ENCODE results near the gene OTOF. TPM values are rescaled to one million over a fixed set of nuclear protein-coding genes. Genes with fewer than 3 reads are reported as not detected.

The OTOF gene
- total and polyA plus RNA-seq, 9 of the 15 experiments (the other 6 are each of a cell fraction or from before 2014, with no cell fraction given) = 0.03 to 0.11 (median 0.06) TPM; not detected in 5

- Histone ChIP-seq H4K20me1 (replicated peaks; ENCODE audit: control insufficient read depth, insufficient read depth, low read length) (no peaks in the 10 kb centered on the region), H3K27ac (ENCODE audit: extremely low read depth, low read depth, low read length) (no peak overlapping the region), H3K27me3 (ENCODE audit: control insufficient read depth in 2 of 2, insufficient read depth in 2 of 2, low read length in 2 of 2) (peaks cover 0 to 20% of the 10 kb centered on the region in 2 experiments; a peak in 3 of 5 replicates), H3K9ac (ENCODE audit: insufficient read depth in 1 of 2, low read depth in 2 of 2, low read length in 2 of 2) (no peak overlapping the region; a peak in 2 of 4 replicates), H3K36me3 (ENCODE audit: control insufficient read depth, insufficient read depth, low read length) (no peaks in the 10 kb centered on the region), H3K9me3 (replicated peaks; ENCODE audit: control insufficient read depth, insufficient read depth, low read depth, low read length) (no peaks in the 10 kb centered on the region), H3K4me3 (no peak overlapping the region), H3K79me2 (ENCODE audit: control insufficient read depth, insufficient read depth, low read length) (no peaks in the 10 kb centered on the region), H3K4me1 (replicated peaks in 1 of 2; ENCODE audit: control insufficient read depth in 2 of 2, insufficient read depth in 2 of 2, low read length in 2 of 2) (peaks cover 0 to 27% of the 10 kb centered on the region in 2 experiments; a peak in 2 of 5 replicates), H2AFZ (ENCODE audit: low read depth, low read length) (no peak overlapping the region), H3K4me2 (ENCODE audit: insufficient read depth, low read length) (no peak overlapping the region), H3K9me1 (ENCODE audit: control insufficient read depth, insufficient read depth, low read length) (no peaks in the 10 kb centered on the region)
- intact Hi-C loops (cut with micrococcal nuclease) (no loop called here), in situ Hi-C loops (cut with MboI) (no loop called here)
- ChIA-PET POLR2A (interaction anchor here (0.5 to 1.2 kb wide), 3 partner anchors 33 to 56 kb away, joined by 3 read pairs; no protein-coding TSS in a partner anchor), CTCF (ENCODE audit: low intra/inter-chr PET ratio) (no interaction called here)
- DNase-seq (ENCODE audit: extremely low read depth in 1 of 4, low spot score in 3 of 4) (no peak), FAIRE-seq (no peak), ATAC-seq (no peak)
- TF ChIP-seq TFAP4 (CRISPR knock-in tag; IDR thresholded peaks at IDR 0.05; ENCODE audit: borderline replicate concordance) (0 out of 2 replicates have a peak, but pooled peaks have one; percentile 29), MLX (CRISPR knock-in tag; conservative IDR thresholded peaks at IDR 0.05) (no peak)
- BruUV-seq (replicated peaks) = no TSS peak
- 39% methylated on average over 16 of the region's 18 CpGs for WGBS (ENCODE audit: insufficient coverage, low coverage, missing lambda C conversion rate)
These were observed 22.1 kb downstream of the OTOF start for GRCh38 chr2:26455670-26456439.
